ENCODE results near the gene ZNF236. TPM values are rescaled to one million over a fixed set of nuclear protein-coding genes. Genes with fewer than 3 reads are reported as not detected.

Gene ZNF236
- total RNA-seq, 1 donor from 2014 or later, result 18.4 TPM

GRCh38 chr18:76814256-76814655 lies 8.1 kb upstream of the ZNF236 start:
- H3K36me3 Mint-ChIP-seq (ENCODE audit: low read depth), result peaks cover 10% of the 10 kb centered on the region
- DNase-seq (ENCODE audit: low read depth, low spot score), result no peak
- H3K27me3 Mint-ChIP-seq (ENCODE audit: low read depth), result no peaks in the 10 kb centered on the region
- peaks cover 8% of the 10 kb centered on the region for H3K4me1 Mint-ChIP-seq
- no peaks in the 10 kb centered on the region for H3K9me3 Mint-ChIP-seq
- TF ChIP-seq, protein P1, sequence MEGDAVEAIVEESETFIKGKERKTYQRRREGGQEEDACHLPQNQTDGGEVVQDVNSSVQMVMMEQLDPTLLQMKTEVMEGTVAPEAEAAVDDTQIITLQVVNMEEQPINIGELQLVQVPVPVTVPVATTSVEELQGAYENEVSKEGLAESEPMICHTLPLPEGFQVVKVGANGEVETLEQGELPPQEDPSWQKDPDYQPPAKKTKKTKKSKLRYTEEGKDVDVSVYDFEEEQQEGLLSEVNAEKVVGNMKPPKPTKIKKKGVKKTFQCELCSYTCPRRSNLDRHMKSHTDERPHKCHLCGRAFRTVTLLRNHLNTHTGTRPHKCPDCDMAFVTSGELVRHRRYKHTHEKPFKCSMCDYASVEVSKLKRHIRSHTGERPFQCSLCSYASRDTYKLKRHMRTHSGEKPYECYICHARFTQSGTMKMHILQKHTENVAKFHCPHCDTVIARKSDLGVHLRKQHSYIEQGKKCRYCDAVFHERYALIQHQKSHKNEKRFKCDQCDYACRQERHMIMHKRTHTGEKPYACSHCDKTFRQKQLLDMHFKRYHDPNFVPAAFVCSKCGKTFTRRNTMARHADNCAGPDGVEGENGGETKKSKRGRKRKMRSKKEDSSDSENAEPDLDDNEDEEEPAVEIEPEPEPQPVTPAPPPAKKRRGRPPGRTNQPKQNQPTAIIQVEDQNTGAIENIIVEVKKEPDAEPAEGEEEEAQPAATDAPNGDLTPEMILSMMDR (conservative IDR thresholded peaks at IDR 0.05), result no peak
- no peak overlapping the region for H3K4me3 Mint-ChIP-seq
- no peak overlapping the region for H3K27ac Mint-ChIP-seq (ENCODE audit: unreplicated experiment)

GRCh38 chr18:76816127-76816526 lies 6.2 kb upstream of the ZNF236 start:
- DNase-seq (ENCODE audit: low read depth, low spot score), result no peak
- Mint-ChIP-seq H3K4me3 (peak overlapping the region; percentile 71), H3K27me3 (ENCODE audit: low read depth) (no peaks in the 10 kb centered on the region), H3K27ac (ENCODE audit: unreplicated experiment) (no peak overlapping the region), H3K9me3 (no peaks in the 10 kb centered on the region), H3K4me1 (peaks cover 22% of the 10 kb centered on the region), H3K36me3 (ENCODE audit: low read depth) (peaks cover 7% of the 10 kb centered on the region)
- TF ChIP-seq, protein P1 (conservative IDR thresholded peaks at IDR 0.05), result no peak

- no peak overlapping the region for H3K27ac Mint-ChIP-seq (ENCODE audit: unreplicated experiment)
- TF ChIP-seq, protein P1 (conservative IDR thresholded peaks at IDR 0.05), result no peak
- H3K4me1 Mint-ChIP-seq, result peaks cover 26% of the 10 kb centered on the region
- H3K27me3 Mint-ChIP-seq (ENCODE audit: low read depth), result no peaks in the 10 kb centered on the region
- DNase-seq (ENCODE audit: low read depth, low spot score), result no peak
- H3K4me3 Mint-ChIP-seq, result peak overlapping the region; percentile 62
- H3K9me3 Mint-ChIP-seq, result no peaks in the 10 kb centered on the region
- peaks cover 7% of the 10 kb centered on the region for H3K36me3 Mint-ChIP-seq (ENCODE audit: low read depth)
Observed at GRCh38 chr18:76817888-76818611, 4.3 kb upstream of the ZNF236 start.

DNA sequence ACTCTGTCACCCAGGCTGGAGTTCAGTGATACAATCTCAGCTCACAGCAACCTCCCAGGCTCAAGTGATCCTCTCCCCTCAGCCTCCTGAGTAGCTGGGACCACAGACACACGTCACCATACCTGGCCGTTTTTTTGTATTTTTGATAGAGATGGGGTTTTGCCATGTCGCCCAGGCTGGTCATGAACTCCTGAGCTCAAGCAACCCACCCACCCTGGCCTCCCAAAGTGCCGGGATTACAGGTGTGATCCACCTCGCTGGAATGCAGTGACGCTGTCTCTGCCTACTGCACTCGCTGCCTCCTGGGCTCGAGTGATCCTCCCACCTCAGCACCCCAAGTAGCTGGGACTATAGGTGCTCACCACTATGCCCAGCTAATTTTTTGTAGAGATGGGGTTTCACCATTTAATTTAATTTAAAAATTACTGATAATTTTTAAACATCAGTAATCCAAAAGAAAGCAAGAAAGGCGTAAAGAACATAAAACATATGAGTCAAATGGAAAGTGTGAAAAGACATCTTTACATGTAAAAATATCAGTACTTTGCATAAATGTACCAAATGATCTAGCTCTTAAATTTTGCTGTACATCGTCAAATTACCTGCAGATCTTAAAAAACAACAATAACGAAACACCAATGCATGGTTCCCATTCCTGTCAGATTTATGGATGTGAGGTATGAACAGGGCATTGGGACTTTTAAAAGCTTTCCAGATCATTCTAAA lies 2.8 kb upstream of the ZNF236 start:
- DNase-seq (ENCODE audit: low read depth, low spot score), result no peak
- Mint-ChIP-seq H3K36me3 (ENCODE audit: low read depth) (peaks cover 10% of the 10 kb centered on the region), H3K27me3 (ENCODE audit: low read depth) (no peaks in the 10 kb centered on the region), H3K27ac (ENCODE audit: unreplicated experiment) (no peak overlapping the region), H3K4me3 (peak overlapping the region; percentile 93), H3K9me3 (no peaks in the 10 kb centered on the region), H3K4me1 (peaks cover 40% of the 10 kb centered on the region)
- TF ChIP-seq, protein P1 (conservative IDR thresholded peaks at IDR 0.05), result no peak

GRCh38 chr18:76821356-76821874 lies 942 bp upstream of the ZNF236 start:
- Mint-ChIP-seq H3K27me3 (ENCODE audit: low read depth) (no peaks in the 10 kb centered on the region), H3K4me1 (peaks cover 48% of the 10 kb centered on the region), H3K9me3 (no peaks in the 10 kb centered on the region), H3K36me3 (ENCODE audit: low read depth) (peaks cover 8% of the 10 kb centered on the region), H3K4me3 (peak overlapping the region; percentile 93), H3K27ac (ENCODE audit: unreplicated experiment) (peak overlapping the region; percentile 93)
- DNase-seq (ENCODE audit: low read depth, low spot score), result no peak
- TF ChIP-seq, protein P1 (conservative IDR thresholded peaks at IDR 0.05), result no peak
